Measurements from ENCODE around the gene TMPRSS6.

TMPRSS6 gene

GRCh38 chr22:37051391-37052385 is 57.8 kb downstream of the TMPRSS6 start, which contains the start of gene KCTD17:
Gene KCTD17 (plus strand): TSS chr22:37051742. CDS start chr22:37051761, 19 bp downstream.
- peak; percentile 71 for DNase-seq (ENCODE audit: low spot score)

- DNase-seq (ENCODE audit: low spot score): no peak
Measured at GRCh38 chr22:37050913-37051312, 58.6 kb downstream of the TMPRSS6 start.

GRCh38 chr22:37049224-37049623 is 60.3 kb downstream of the TMPRSS6 start:
- no peak for DNase-seq (ENCODE audit: low spot score)

GRCh38 chr22:37048133-37048532 is 61.4 kb downstream of the TMPRSS6 start:
- DNase-seq (ENCODE audit: low spot score): no peak

- DNase-seq (ENCODE audit: low spot score): no peak
Measured at GRCh38 chr22:37047006-37047405, 62.5 kb downstream of the TMPRSS6 start.

GRCh38 chr22:37046589-37046988 is 62.9 kb downstream of the TMPRSS6 start:
- no peak for DNase-seq (ENCODE audit: low spot score)

GRCh38 chr22:37045958-37046357 is 63.6 kb downstream of the TMPRSS6 start:
- no peak for DNase-seq (ENCODE audit: low spot score)

- no peak for DNase-seq (ENCODE audit: low spot score)
Measured at GRCh38 chr22:37044634-37045625, 64.6 kb downstream of the TMPRSS6 start.

GRCh38 chr22:37043828-37044538 is 65.5 kb downstream of the TMPRSS6 start:
- DNase-seq (ENCODE audit: low spot score): no peak

- no peak for DNase-seq (ENCODE audit: low spot score)
Measured at GRCh38 chr22:37043209-37043827, 66.2 kb downstream of the TMPRSS6 start.

- DNase-seq (ENCODE audit: low spot score): no peak
Measured at GRCh38 chr22:37039466-37039865, 70.0 kb downstream of the TMPRSS6 start.

GRCh38 chr22:37037669-37038068 is 71.8 kb downstream of the TMPRSS6 start:
- no peak for DNase-seq (ENCODE audit: low spot score)

- no peak for DNase-seq (ENCODE audit: low spot score)
Measured at GRCh38 chr22:37036655-37037377, 72.7 kb downstream of the TMPRSS6 start.

GRCh38 chr22:37033605-37034430 is 75.7 kb downstream of the TMPRSS6 start:
- DNase-seq (ENCODE audit: low spot score): no peak

GRCh38 chr22:37032535-37033460 is 76.7 kb downstream of the TMPRSS6 start:
- DNase-seq (ENCODE audit: low spot score): no peak

- no peak for DNase-seq (ENCODE audit: low spot score)
Measured at GRCh38 chr22:37032134-37032534, 77.4 kb downstream of the TMPRSS6 start.

- no peak for DNase-seq (ENCODE audit: low spot score)
Measured at GRCh38 chr22:37030560-37031281, 78.8 kb downstream of the TMPRSS6 start.

Data from globus pallidus (tissue), 1 donor.